Stimulated activated CD8-positive, alpha-beta memory T cell treated with anti-CD3 and anti-CD28 coated beads, Interleukin-4, amount 100 ng/mL, for 24 hours (primary cell): ENCODE data around the gene IL26.
A peak's percentile ranks its signal among the peaks of the same experiment; 100 is the strongest.
"Not testable (repeated sequence)": the region's sequence is repeated elsewhere in the genome, so short reads cannot be mapped to it uniquely, and the experiment has no call there.

Experiments used
- DNase-seq: peaks from one replicate; pipeline ENCODE4 v3.0.0-alpha.2; 2020; ENCODE audit warnings: low read depth

IL26 gene

DNA sequence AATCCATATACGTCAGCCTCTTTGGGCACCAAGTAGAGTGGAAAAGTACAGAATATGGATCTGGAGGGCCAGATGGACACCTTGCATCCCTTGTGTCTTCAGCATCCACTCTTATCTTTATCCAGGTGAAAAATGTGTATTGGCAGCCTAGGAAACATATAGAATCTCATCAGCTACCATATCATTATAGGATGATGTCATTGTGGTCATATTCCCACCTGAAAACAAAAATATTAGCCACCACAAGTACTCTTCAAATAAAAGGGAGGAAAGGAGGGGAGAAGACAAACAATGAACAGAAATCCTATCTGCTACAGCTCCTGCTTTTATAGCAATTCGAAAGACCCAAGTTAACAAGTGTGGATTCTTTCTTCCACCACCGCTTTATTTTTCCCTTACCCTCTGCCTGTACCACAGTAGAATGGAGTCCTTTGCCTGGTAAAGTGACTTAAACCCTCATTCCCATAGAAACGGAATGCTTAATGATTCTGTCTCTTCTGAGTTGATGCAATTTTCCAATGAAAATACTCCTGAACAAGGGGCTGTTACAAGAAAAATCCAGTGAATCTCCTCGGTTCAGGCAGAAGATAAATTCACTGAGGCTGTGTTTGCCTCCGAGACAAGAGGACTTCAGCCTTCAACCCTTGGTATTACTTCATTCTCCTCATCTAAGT is 13.8 kb upstream of the IL26 start:
- DNase-seq = no peak

DNA sequence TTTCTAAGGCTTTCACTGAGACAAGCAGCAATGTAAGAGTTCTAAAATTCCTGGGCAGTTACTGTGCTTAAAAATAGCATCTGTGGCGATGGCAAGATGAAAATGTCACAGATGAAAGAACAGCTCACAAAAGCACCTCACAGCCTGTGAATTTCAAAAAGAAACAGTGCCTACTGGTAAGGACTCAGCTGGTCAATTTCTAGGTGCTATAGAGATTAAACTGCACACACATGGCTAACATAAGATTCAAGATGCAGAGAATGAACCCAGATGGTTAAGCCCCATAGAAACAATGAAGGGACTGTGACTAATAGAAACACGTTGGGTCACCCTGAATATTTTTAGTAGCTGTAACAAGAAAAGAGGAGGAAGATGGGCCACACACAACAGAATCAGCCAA is 12.0 kb upstream of the IL26 start:
- DNase-seq = no peak

DNA sequence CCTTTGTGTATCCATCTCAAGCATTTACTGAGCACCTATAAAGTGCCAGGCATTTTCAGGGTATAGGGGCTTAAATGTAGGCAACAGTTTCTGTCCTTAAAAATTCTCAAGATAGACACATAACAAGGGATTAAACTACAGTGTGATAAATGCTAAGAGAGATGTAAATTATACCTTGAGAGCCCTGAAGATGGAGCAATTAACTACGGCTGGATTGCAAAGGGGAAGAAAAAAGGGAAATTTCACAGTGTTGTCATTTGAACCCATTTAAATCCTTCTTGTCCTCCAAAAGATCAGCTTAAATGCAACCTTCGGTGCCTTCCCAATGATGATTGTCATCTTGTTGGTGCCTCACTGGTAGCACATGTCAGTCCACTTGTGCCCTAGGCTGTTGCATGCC is 11.5 kb upstream of the IL26 start:
- DNase-seq = no peak

DNA sequence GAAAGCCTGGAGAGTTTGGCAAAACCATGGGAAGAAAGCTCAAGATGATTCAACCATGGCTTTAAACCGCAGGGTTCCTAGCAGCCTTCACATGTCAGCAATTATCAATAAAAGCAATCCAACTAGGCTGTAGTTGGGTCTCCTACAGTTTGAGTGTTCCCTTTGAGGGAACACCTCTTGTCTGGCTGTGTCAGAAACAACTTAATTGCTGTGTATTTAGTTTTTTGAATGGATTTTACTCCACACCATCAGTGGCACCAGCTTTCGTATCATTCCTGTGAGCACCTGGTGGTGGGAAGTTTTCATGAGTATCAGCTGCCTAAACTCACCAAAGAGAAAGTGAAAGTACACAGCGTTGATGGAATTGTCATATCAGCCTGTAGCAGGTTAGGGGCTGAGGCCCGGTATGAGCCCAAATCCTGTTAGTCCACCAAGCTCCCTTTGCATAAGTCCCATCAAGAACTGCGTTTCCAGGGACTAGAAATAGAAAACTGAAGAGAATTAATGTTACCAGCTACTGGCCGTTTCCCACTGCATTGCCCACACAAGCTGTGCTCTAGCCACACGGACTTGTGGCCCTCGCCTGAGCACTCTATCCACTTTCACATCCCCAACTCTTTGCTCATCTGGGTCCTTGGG is 10.9 kb upstream of the IL26 start:
- no peak for DNase-seq

DNA sequence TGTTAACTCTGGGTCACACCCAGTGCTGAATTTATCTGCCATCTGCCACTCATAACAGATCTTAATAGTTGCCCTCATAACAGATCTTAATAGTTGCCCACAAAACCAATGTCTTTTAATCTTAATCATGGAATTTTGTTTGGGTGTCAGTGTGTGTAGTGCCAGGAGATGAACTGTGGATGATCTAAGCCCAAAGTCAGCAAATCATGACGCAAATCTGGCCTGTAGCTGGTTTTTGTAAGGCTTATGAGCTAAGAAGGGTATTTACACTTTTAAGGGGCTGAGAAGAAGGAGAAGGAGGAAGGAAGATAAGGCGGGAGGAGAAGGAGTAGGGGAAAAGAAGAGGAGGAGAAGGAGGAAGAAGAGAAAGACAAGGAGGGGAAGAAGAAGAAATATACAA is 10.0 kb upstream of the IL26 start:
- no peak for DNase-seq

DNA sequence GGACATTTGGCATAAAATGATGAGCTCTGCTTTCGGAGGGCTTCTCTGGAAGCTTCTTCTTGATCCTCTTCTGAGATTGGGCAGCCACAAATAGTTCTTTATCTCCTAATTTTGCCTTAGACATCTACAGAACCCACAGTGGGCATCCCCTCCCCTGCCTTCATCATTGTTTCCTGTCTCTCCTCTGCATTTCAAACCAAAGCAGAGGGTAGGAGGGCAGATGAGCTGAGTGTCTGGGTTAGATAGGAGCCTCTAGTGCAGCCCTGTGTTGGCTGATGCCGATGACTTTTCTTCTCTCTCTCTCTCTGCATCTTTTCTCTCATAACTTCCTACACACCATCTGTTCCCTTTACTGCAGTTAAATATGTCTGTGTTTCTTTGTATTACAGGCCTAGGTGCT is 8.5 kb upstream of the IL26 start:
- no peak for DNase-seq

DNA sequence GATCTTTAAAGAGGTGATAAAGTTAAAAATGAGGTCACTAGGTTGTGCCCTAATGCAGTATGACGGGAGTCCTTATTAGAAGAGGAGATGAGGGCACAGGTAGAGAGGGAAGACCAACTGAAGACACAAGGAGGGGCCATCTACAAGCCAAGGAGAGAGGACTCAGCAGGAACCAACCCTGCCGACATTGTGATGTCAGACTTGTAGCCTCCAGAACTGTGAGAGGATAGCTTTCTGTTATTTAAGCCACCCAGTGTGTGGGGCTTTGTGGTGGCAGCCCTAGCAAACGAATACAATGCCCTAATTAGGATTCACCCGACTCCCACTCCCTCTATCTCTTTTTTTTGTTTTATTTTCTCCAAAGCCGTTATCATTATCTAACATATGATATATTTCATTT is 7.9 kb upstream of the IL26 start:
- DNase-seq = no peak

DNA sequence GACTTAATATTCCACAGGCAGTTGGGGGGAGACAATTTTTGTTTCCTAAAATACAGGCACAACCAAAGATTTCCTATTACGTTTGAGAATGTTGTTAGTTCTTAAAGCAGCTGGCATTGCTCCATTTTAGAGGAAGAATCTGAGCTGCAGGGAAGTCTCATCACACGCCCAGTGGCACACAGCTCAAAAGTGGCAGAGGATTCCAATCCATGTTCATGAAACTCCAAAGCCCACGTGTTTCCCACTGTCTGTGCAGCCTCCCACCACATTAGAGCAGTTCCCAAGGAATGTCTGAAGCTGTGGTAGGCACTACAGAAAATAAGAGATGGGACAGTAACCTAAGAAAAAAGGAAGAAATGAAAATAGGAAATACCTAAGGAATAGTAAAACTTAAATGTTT is 6.1 kb upstream of the IL26 start:
- no peak for DNase-seq

DNA sequence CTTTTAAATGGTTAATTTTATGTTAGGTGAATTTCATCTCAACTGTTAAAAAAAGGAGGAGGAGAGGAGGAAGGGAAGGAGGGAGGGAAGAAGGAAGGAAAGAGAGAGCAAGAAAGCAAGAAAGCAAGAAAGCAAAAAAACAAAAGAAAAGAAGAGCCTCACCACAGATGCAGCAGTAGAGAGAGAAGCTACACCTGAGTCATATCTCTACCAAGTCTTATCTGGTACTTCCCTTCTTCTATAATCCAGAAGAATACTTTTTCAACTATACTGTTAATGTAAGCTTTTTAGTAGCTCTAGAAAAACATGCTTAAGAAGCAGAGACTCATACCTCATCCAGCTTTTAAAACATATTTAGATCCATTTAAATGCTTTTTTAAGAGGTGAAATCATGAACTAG is 5.6 kb upstream of the IL26 start:
- DNase-seq = no peak

DNA sequence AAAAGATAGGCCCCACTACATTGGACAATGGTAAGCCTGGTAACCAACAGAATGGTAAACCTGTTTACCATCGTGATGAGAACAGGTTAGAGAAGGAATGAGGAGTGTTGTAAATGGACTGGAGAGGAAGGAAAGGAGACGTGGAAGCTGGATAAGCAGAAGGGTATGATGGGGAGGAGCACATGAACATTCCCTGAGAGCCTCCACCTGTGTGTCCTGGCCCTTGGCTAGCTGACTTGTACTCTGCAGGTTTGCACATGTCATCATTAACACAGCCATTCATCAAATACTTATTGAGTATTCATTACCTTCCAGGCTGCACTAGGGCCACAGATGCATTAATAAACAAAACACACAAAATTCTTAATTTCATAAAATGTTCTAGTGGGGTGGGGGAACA is 4.3 kb upstream of the IL26 start:
- DNase-seq = no peak

DNA sequence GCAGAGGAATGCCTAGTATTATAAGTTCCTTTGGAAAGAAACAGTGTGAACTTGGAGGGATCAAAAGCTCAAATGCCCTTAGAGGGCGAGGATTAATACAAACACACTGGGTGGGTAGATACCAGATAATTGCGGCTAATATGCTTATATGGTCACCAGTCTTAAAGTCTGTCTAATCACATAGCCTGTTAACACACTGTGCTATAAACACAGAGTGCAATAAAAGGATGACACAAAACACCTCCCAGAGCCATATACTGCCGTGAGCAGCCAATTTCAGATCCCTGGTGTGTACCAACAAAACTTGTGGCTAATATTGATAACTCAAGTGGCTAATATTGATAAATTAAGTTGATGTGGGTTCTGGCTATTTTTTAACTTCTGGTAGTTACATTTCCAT is 1.7 kb upstream of the IL26 start:
- DNase-seq = no peak

DNA sequence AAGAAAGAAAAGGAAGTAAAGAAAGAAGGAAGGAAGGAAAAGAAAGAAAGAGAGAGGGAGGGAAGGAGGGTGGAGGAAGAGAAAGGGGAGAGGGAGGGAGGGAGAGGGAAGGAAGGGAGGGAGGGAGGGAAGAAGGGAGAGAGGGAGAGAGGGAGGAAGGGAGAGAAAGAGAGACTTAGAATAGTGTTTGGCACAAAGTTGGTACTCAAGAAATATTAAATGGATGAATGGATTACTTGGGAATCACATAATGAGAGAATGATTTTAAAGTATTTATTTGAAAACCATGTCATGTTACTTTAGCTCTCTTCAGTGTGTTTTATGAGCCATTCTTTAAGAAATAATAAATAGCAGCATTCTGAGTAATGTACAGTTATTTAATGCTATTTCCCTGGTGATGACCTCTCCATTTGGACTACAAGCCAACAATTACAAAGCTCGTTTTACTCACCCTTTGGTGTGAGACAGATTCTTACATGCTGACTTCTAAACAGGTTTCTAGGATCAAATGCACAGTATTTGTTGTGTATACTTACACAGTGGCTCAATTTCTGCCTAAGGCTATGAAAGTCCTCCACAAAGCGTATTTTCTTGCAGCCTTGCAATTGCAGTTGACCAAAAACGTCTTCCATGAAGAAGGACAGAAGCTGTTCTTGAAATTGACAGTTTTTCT is 861 bp downstream of the IL26 start:
- no peak for DNase-seq

DNA sequence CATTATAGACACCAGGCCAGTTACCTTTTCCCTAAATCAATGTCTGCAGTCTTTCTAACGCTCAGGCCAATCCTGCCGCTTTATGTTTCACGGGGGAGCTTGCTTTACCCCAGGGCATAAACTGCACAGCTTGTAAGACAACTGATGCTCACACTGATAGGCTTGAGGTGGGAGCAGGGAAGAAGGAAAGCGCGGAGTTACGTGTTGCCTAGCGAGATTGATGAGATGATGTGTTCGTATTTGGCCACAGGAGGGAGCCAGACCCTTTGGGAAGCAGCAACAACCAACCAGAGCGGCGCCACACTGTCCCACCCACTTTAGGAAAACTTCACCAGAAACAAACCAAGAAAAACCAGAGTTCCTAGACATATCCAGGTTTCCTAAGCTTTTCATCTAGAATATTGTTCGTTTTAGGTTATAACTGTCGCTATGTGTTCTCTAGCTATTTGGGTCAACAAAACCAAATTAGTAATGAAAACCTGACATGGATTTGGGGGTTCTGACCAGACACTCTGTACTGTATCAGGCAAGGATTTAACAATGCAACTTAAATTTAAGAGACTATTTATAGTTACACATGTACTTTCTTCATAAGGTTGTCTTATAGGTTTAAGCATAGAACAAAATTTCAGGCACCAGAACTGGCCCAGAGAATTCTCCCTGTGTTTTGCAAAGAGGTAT is 2.4 kb downstream of the IL26 start:
- DNase-seq = peak; percentile 48

DNA sequence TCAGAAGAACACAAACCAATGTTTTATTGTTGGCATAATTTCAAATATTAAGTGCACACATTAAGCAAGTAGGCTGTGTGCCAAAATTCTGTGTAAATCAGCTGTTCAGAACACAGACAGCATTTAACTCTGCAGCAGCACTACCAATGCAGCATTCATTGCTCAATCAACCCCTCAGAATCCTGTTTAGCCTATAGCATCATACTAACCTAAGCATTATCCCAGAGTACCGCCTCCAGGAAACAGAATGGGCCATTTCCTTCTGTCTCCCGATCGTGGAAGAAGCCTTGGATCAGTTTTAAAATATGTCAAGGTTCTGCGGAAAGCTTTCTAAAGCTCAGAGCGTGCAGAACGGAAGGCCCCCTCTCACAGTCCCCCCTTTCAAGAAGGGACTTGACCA is 3.3 kb downstream of the IL26 start:
- DNase-seq = no peak

DNA sequence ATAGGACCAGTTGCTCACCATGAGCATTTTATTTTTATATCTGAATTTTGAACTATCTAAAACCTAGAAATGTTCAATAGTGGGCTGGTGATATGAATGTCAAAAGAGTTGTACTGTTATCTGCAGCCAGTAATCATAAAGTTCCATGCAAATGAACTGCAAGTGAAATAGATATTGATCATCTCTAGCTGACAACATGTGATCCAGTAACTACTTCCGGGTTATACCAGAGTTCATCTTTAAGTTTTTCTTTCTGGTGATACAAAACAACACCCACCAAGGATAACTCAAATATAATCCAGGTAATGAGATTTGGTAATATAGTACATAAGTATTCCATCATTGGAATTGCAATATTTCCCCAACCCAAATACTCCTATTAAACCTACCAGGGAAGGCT is 4.1 kb downstream of the IL26 start:
- DNase-seq = no peak

DNA sequence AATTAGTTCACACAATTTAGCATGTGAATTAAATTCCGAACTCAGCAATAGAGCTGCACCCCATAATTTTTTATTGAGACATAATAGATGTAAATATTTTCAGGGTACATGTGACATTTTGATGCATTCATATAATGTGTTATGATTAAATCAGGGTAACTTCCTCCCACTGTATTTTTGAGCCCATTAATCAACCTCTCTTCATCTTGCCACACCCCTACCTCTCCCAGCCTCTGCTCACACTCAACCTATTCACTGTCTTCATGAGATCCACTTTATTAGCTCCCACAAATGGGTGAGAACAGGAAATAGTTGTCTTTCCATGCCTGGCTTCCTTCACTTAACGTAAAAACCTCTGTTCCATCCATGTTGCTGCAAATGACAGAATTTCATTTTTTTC is 14.7 kb downstream of the IL26 start:
- DNase-seq = no peak

DNA sequence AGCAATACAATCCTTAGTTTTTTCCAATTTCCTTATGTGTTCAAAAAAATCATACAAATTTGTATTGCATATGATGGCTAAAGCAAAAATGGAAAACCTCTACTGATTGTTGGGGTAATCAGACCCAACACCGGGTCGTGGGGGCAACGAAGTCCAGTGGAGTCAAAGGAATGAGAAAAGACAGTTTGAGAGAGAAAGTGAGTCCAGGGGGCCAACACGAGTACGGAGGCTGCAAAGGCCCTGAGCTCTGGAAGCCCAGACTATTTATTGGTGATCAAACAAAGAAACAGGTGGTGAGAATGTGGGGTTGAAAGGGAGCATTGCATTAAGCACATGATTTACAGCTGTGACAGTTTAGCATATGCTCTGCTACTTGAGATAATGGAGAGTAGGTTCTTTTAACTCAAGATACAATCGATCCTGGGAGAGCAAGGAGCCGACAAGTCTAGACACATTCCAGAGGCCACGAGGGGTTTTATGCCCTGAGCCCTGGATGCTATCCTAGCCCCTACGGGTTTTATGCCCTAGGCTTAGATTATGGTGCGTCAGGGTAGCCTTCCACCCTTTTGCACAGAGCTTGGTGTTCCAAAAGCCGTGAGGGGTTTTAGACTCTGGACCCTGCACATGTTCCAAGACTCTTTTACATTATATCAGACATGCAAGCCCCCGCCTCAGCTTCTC is 16.4 kb downstream of the IL26 start:
- not testable (repeated sequence) for DNase-seq

DNA sequence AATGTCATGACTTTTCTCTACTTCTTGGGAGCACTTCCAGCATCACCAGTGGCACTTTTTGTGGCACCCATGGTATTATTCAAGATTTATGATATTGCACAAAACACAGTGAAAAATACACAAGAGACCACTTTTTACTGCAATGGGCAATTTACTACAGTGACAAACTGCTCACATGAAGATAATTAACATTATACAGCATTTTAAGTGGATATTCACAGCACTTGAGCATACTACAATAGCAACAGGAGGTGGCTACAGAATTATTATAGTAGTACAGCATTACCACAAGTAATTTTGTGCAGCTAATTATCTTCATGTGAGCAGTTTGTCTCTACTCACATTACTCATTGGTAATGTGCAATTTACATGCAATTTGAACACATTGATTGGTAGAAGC is 18.3 kb downstream of the IL26 start:
- no peak for DNase-seq

DNA sequence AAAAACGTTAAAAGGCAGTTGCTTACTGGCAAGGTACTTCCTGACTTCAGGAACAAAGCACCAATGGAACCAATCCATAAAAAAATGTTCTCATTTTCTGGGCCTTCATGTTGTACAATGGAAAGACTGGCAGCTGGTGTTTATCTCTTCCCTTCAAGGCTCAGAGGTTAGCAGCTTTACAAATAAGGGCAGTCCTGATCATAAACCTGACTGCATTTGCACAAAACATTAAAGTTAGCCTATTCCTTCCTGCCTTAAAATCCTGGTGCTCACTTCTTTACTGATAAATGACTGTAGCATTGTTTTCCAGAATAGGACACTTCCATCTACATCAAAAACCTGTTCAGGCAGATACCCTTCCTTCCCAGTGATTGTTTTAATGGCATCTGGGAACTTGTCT is 19.2 kb downstream of the IL26 start:
- DNase-seq = no peak

DNA sequence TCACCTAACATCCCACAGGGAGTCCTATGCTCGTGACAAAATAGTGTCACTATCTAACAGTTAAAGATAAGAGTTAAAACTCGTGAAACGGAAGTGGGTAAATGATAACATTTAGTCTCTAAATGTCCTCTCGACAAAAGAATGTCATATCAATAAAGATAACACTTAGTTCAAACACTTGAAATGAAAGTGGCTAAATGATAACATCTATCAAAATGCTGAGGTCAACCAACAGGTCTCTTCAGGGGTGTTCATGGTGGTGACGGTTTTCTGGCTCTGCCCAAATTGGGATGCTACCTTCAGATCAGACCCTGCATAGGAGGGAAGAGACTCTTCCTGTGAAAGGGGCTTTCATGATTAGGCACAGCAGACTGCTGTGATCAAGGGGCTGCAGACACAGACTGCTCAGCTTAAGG is 22.1 kb downstream of the IL26 start:
- DNase-seq = no peak

DNA sequence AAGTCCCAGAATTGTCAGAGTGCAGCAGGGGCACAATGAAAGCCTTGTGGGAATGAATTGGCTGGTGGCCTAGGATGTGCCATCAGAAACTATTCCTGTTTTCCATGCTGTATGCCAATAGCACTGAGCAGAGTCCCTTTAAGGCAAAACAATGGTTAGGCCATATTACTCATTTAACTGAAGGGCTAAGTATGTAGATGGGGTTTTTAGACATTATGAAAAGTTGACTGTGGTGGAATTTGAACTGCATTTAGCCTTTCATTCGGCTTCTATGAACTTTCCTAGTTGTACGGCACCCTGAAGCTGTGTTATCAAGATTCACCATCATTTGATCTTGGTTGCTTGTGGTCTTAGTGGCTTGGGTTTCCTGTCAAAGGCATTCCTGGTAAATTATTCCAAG is 24.8 kb downstream of the IL26 start:
- DNase-seq = no peak

DNA sequence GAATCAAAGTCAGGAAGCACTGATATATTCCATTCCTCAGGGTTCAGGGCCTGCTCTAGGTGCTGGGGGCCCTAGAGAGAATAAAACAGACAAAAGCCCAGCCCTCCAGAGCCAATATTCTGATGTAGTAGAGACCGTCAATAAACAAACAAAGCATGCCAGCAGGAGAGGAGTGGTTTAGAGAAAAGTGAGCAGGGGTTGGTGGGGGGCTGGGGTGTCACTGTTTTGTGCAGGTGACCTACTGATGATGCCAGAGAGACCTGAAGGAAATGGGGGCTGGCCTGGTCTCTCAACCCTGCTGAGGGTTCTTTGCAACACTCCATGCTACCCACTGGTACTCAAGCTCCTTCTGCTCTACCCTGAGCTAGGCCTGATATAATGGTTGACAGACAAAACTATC is 26.5 kb downstream of the IL26 start:
- DNase-seq = no peak
